OCI-LY7 (cell line): ENCODE results near the gene GJD2. TPM values are rescaled to one million over a fixed set of nuclear protein-coding genes. Genes with fewer than 3 reads are reported as not detected.

Experiments
- BruUV-seq: library from RNA; stranded (reverse); fragments of 400-500 nt; replicated peaks from 2 replicates; lab custom pipeline; 2021; lab: Mats Ljungman, UMichigan
- CTCF ChIA-PET: fragments of 300-600 bp; sonication (Branson Sonifier 250); formaldehyde crosslinking; loops from one replicate; lab custom pipeline; 2022; ENCODE audit warnings: antibody characterized with exemption; ENCODE audit not compliant: unreplicated experiment; lab: Charles Lee
- POLR2A ChIA-PET: fragments of 300-600 bp; sonication (Branson Sonifier 250); formaldehyde crosslinking; loops from one replicate; lab custom pipeline; 2022; ENCODE audit warnings: antibody characterized with exemption; lab: Charles Lee
- DNase-seq: peaks from one replicate; pipeline ENCODE4 v3.0.0-alpha.2; 2015; ENCODE audit warnings: low spot score
- H2AFZ ChIP-seq: fragments of 200-600 bp; sonication (generic), shearing (Covaris generic); 2 replicates; pipeline ENCODE4 v1.6.1; 2014; ENCODE audit warnings: mild to moderate bottlenecking, antibody characterized with exemption, low read length, moderate library complexity
- H3K27ac ChIP-seq: fragments of 200-600 bp; sonication (generic); 2 replicates; pipeline ENCODE4 v1.5.1; 2014; ENCODE audit warnings: mixed run types, low read depth, mild to moderate bottlenecking, moderate library complexity, low read length, inconsistent platforms; ENCODE audit not compliant: poor library complexity, severe bottlenecking
- H3K36me3 ChIP-seq: fragments of 200-600 bp; sonication (generic); 2 replicates; pipeline ENCODE4 v1.6.1; 2014; ENCODE audit warnings: mild to moderate bottlenecking, antibody characterized with exemption, low read length, moderate library complexity, mixed read lengths; ENCODE audit not compliant: insufficient read depth
- H3K4me1 ChIP-seq: fragments of 200-600 bp; sonication (generic); 2 replicates; pipeline ENCODE4 v1.5.1; 2014; ENCODE audit warnings: mild to moderate bottlenecking, low read length; ENCODE audit not compliant: insufficient read depth, poor library complexity, severe bottlenecking
- H3K4me2 ChIP-seq: fragments of 200-600 bp; sonication (generic); 2 replicates; pipeline ENCODE4 v1.6.1; 2014; ENCODE audit warnings: mild to moderate bottlenecking, low read length
- H3K4me3 ChIP-seq: fragments of 200-600 bp; sonication (generic); 2 replicates; pipeline ENCODE4 v1.5.1; 2014; ENCODE audit warnings: mild to moderate bottlenecking, low read depth, low read length; ENCODE audit not compliant: poor library complexity, severe bottlenecking
- H3K79me2 ChIP-seq: fragments of 200-600 bp; sonication (generic); 2 replicates; pipeline ENCODE4 v1.6.1; 2016; ENCODE audit warnings: low read depth, mild to moderate bottlenecking, low read length, moderate library complexity, mixed read lengths; ENCODE audit not compliant: insufficient read depth
- H3K9me2 ChIP-seq: fragments of 200-600 bp; sonication (generic); 2 replicates; pipeline ENCODE4 v1.6.1; 2016; ENCODE audit warnings: mild to moderate bottlenecking, low read length, mixed read lengths; ENCODE audit not compliant: insufficient read depth
- H3K9me3 ChIP-seq: fragments of 200-600 bp; sonication (generic); 2 replicates; pipeline ENCODE4 v1.6.1; 2014; ENCODE audit warnings: mild to moderate bottlenecking, mixed run types, low read length, mixed read lengths
- H4K20me1 ChIP-seq: fragments of 200-600 bp; sonication (generic); 2 replicates; pipeline ENCODE4 v1.6.1; 2014; ENCODE audit warnings: mild to moderate bottlenecking, antibody characterized with exemption, low read length, moderate library complexity, mixed read lengths; ENCODE audit not compliant: insufficient read depth
- EZH2phosphoT487 ChIP-seq: fragments of 200-600 bp; sonication (generic); IDR thresholded peaks from 2 replicates; pipeline ENCODE4 v1.6.1; 2018; ENCODE audit warnings: low read depth, borderline replicate concordance, mild to moderate bottlenecking, mixed run types, antibody characterized with exemption, low read length, moderate library complexity, mixed read lengths
- intact Hi-C: fragments of 100-400 bp; cut with micrococcal nuclease; formaldehyde crosslinking; loops from one replicate; pipeline ENCODE4 v1.10.0; 2022; ENCODE audit not compliant: unreplicated experiment
- total RNA-seq, 2 experiments: library from RNA; depleted of rRNA in 1 of 2; stranded (reverse); fragments of >200 nt in 1 of 2; shearing (Covaris generic) in 1 of 2; gene quantifications; 2 replicates each; pipeline ENCODE4 v1.2.3, GENCODE V29; 2014 to 2022
- TF ChIP-seq, protein P1 (sequence below): fragments of 200-600 bp; sonication (generic); conservative IDR thresholded peaks from 2 replicates; pipeline ENCODE4 v1.5.1; 2014; ENCODE audit warnings: mild to moderate bottlenecking, antibody characterized with exemption, low read length, moderate library complexity, mixed read lengths

Gene GJD2
- total RNA-seq, 2 experiments from 2014 or later: not detected

GRCh38 chr15:34765741-34766140, 10.9 kb upstream of the GJD2 start:
- Histone ChIP-seq H3K36me3 (no peaks in the 10 kb centered on the region), H3K4me1 (no peaks in the 10 kb centered on the region), H3K79me2 (no peaks in the 10 kb centered on the region), H3K9me2 (no peaks in the 10 kb centered on the region), H2AFZ (no peak overlapping the region), H3K27ac (no peak overlapping the region), H4K20me1 (no peaks in the 10 kb centered on the region), H3K4me3 (no peak overlapping the region), H3K4me2 (no peak overlapping the region), H3K9me3 (no peaks in the 10 kb centered on the region)
- BruUV-seq: no TSS peak
- TF ChIP-seq, protein P1, sequence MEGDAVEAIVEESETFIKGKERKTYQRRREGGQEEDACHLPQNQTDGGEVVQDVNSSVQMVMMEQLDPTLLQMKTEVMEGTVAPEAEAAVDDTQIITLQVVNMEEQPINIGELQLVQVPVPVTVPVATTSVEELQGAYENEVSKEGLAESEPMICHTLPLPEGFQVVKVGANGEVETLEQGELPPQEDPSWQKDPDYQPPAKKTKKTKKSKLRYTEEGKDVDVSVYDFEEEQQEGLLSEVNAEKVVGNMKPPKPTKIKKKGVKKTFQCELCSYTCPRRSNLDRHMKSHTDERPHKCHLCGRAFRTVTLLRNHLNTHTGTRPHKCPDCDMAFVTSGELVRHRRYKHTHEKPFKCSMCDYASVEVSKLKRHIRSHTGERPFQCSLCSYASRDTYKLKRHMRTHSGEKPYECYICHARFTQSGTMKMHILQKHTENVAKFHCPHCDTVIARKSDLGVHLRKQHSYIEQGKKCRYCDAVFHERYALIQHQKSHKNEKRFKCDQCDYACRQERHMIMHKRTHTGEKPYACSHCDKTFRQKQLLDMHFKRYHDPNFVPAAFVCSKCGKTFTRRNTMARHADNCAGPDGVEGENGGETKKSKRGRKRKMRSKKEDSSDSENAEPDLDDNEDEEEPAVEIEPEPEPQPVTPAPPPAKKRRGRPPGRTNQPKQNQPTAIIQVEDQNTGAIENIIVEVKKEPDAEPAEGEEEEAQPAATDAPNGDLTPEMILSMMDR: no peak
- no peak for TF ChIP-seq EZH2phosphoT487
- POLR2A ChIA-PET: no interaction called here
- CTCF ChIA-PET: no interaction called here
- intact Hi-C loops: no loop called here
- DNase-seq: no peak

- ChIA-PET CTCF (no interaction called here), POLR2A (interaction anchor here (0.6 kb wide), 1 partner anchor 447 kb away, joined by 5 read pairs; no protein-coding TSS in a partner anchor)
- H3K36me3 ChIP-seq: no peaks in the 10 kb centered on the region
- intact Hi-C loops: no loop called here
- H3K9me3 ChIP-seq: no peaks in the 10 kb centered on the region
- no peak for TF ChIP-seq EZH2phosphoT487
- TF ChIP-seq, protein P1: no peak
- no peak overlapping the region for H3K27ac ChIP-seq
- H3K4me3 ChIP-seq: no peak overlapping the region
- H3K79me2 ChIP-seq: no peaks in the 10 kb centered on the region
- H3K9me2 ChIP-seq: no peaks in the 10 kb centered on the region
- no peak overlapping the region for H2AFZ ChIP-seq
- H3K4me2 ChIP-seq: no peak overlapping the region
- no peak for DNase-seq
- no peaks in the 10 kb centered on the region for H3K4me1 ChIP-seq
- H4K20me1 ChIP-seq: no peaks in the 10 kb centered on the region
- BruUV-seq: no TSS peak
Measured at GRCh38 chr15:34760909-34761308, 6.1 kb upstream of the GJD2 start.

DNA sequence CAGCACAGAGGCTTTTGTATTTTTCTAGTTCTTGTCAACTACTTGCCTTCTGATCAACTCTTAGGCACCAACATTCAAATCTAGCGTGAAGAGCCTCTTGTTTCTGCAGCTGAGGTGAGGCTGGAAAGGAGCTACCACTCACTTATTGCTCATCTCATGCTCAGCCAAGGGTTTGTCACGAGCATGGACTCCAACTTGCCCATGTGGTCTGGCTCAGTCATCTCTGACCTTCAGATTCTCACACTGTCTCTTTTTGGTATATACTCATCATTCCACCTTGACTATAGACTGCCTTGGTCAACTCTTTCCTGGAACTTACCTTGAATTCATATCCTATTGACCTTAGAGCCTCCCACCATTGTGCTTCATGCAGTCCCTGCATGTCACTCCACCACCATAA, 5.2 kb upstream of the GJD2 start:
- POLR2A ChIA-PET: no interaction called here
- no peak overlapping the region for H2AFZ ChIP-seq
- TF ChIP-seq, protein P1: no peak
- TF ChIP-seq EZH2phosphoT487: no peak

More for the DNA sequence above, 5.2 kb upstream of the GJD2 start:
- intact Hi-C loops: no loop called here
- H3K4me2 ChIP-seq: no peak overlapping the region
- H3K4me3 ChIP-seq: no peak overlapping the region
- H3K9me2 ChIP-seq: no peaks in the 10 kb centered on the region
- CTCF ChIA-PET: no interaction called here
- H3K36me3 ChIP-seq: no peaks in the 10 kb centered on the region
- no peak for DNase-seq
- H4K20me1 ChIP-seq: no peaks in the 10 kb centered on the region
- no peaks in the 10 kb centered on the region for H3K9me3 ChIP-seq
- H3K4me1 ChIP-seq: no peaks in the 10 kb centered on the region
- no peak overlapping the region for H3K27ac ChIP-seq
- no TSS peak for BruUV-seq
- H3K79me2 ChIP-seq: no peaks in the 10 kb centered on the region
